Thyroid gland (tissue), 4 donors: ENCODE results near the gene NUB1. TPM values are rescaled to one million over a fixed set of nuclear protein-coding genes. Genes with fewer than 3 reads are reported as not detected.

Experiments
- DNase-seq, 2 donors: peaks; one replicate each; pipeline ENCODE4 v3.0.0-alpha.2; 2019
- H3K27ac ChIP-seq, 3 donors: fragments of 200-600 bp; sonication (generic); 1 replicate in 2 of 3; 2 replicates in 1 of 3; pipeline ENCODE4 v1.5.1; 2016 to 2019; ENCODE audit warnings: mild to moderate bottlenecking in 1 of 3, moderate library complexity in 1 of 3
- H3K27me3 ChIP-seq: fragments of 200-600 bp; sonication (generic); one replicate; pipeline ENCODE4 v1.5.1; 2019
- H3K36me3 ChIP-seq, 2 donors: fragments of 200-600 bp; sonication (generic); one replicate each; pipeline ENCODE4 v1.5.1; 2016 to 2019
- H3K4me1 ChIP-seq, 2 donors: fragments of 200-600 bp; sonication (generic); one replicate each; pipeline ENCODE4 v1.5.1; 2017 to 2019
- H3K4me3 ChIP-seq, 3 donors: fragments of 200-600 bp; sonication (generic); replicated peaks in 1 of 3; 1 replicate in 2 of 3; 2 replicates in 1 of 3; pipeline ENCODE4 v1.5.1; 2016; ENCODE audit warnings: mild to moderate bottlenecking in 1 of 3
- H3K9me3 ChIP-seq: fragments of 200-600 bp; sonication (generic); one replicate; pipeline ENCODE4 v1.5.1; 2017
- POLR2A ChIP-seq, 2 donors: fragments of 450-650 bp; IDR thresholded peaks; one replicate each; pipeline ENCODE4 v1.6.1; 2017; ENCODE audit warnings: antibody characterized with exemption in 2 of 2, mild to moderate bottlenecking in 2 of 2, moderate library complexity in 1 of 2
- WGBS, 2 donors: methylation state at CpG; one replicate each; pipeline ENCODE4 v1.1.5; 2017; 5-methylcytosine and 5-hydroxymethylcytosine counted together
- intact Hi-C: fragments of 100-400 bp; cut with DNase I; formaldehyde crosslinking; loops from one replicate; pipeline ENCODE4 v1.15.1; 2023
- total RNA-seq, 4 donors: library from RNA; depleted of rRNA; stranded (reverse); fragments of >200 nt; gene quantifications; one replicate each; pipeline ENCODE4 v1.2.3, GENCODE V29; 2016
- TF ChIP-seq, protein P1 (sequence below), 6 experiments: fragments of 200-600 bp in 3 of 6; fragments of 450-650 bp in 3 of 6; sonication (generic) in 3 of 6; IDR thresholded peaks; one replicate each; pipeline ENCODE4 v1.5.1; 2016 to 2019; ENCODE audit warnings: antibody characterized with exemption in 6 of 6, mild to moderate bottlenecking in 2 of 6, inconsistent platforms in 1 of 6, moderate library complexity in 1 of 6

NUB1 gene
- total RNA-seq, 4 donors from 2014 or later, result 56.9 to 75.5 (median 71.4) TPM

DNA sequence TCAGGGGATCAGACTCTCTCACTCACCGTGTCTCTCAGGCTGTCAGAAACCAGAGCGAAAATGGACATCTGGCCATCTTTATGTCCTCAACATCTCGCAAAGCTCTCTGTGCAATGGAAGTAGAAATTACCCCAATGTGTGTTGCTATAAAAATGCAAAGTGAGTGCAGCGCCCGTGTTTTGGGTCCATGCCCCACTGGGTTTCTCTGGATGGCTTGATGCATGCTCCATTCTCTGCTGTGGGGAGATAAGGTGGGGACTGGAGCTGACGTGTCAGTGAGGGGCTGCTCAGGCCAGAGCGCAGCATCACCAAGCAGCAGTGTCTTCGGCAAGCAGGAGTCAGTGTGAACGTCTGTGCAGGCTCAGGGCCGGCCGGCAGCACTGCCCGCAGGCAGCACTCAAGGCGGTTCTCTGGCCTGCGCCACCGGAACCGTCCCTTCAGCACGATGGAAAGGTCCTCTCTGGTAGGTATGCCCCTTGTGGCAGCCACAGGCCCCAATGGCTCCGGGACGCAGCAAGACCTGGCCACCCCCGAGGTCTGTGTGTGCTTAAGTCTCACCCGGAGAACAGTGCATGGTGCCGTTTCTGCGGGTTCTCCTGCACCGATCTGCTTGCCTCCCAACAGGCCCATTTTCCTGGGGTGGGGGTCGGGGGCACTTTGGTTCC lies 38.1 kb downstream of the NUB1 start:
- Histone ChIP-seq H3K4me3 (no peak overlapping the region), H3K9me3 (no peaks in the 10 kb centered on the region), H3K27me3 (no peaks in the 10 kb centered on the region), H3K36me3 (peaks cover 27 to 30% of the 10 kb centered on the region in 2 donors), H3K27ac (no peak overlapping the region), H3K4me1 (peaks cover 0 to 10% of the 10 kb centered on the region in 2 donors)
- WGBS, 2 donors, result 94 to 95% methylated on average over 8 to 14 of the region's 25 CpGs
- intact Hi-C loops, result loop anchor here (10.0 kb wide), 1 partner anchor 385 kb away; no protein-coding TSS in a partner anchor
- TF ChIP-seq POLR2A (IDR thresholded peaks at IDR 0.05), result no peak
- TF ChIP-seq, protein P1, sequence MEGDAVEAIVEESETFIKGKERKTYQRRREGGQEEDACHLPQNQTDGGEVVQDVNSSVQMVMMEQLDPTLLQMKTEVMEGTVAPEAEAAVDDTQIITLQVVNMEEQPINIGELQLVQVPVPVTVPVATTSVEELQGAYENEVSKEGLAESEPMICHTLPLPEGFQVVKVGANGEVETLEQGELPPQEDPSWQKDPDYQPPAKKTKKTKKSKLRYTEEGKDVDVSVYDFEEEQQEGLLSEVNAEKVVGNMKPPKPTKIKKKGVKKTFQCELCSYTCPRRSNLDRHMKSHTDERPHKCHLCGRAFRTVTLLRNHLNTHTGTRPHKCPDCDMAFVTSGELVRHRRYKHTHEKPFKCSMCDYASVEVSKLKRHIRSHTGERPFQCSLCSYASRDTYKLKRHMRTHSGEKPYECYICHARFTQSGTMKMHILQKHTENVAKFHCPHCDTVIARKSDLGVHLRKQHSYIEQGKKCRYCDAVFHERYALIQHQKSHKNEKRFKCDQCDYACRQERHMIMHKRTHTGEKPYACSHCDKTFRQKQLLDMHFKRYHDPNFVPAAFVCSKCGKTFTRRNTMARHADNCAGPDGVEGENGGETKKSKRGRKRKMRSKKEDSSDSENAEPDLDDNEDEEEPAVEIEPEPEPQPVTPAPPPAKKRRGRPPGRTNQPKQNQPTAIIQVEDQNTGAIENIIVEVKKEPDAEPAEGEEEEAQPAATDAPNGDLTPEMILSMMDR (IDR thresholded peaks at IDR 0.05), result no peak
- DNase-seq, result no peak

- Histone ChIP-seq H3K27ac (no peak overlapping the region), H3K36me3 (peaks cover 27 to 28% of the 10 kb centered on the region in 2 donors), H3K9me3 (no peaks in the 10 kb centered on the region), H3K4me1 (peaks cover 0 to 10% of the 10 kb centered on the region in 2 donors), H3K4me3 (no peak overlapping the region), H3K27me3 (no peaks in the 10 kb centered on the region)
- TF ChIP-seq POLR2A (IDR thresholded peaks at IDR 0.05), result no peak
- TF ChIP-seq, protein P1 (IDR thresholded peaks at IDR 0.05), result no peak
- WGBS, 2 donors, result 87 to 89% methylated on average over 17 to 26 of the region's 32 CpGs
- no peak for DNase-seq
- intact Hi-C loops, result loop anchor here (10.0 kb wide), 1 partner anchor 384 kb away; no protein-coding TSS in a partner anchor
Observed at GRCh38 chr7:151380199-151381097, 38.8 kb downstream of the NUB1 start.

DNA sequence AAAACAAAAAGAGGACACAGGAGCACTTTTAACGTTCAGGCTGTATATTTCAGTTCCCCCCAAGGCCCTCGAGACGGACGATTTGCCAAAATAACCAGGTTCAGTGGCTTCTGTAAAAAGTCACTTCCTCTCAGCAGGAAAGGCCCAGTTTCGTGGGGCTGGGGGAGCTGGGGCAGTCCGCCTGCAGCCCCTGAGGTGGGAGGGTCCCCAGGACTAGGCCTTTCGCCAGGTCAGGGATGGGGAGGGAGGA lies 39.4 kb downstream of the NUB1 start:
- H3K4me1 ChIP-seq, result peaks cover 2 to 13% of the 10 kb centered on the region in 2 donors
- no peaks in the 10 kb centered on the region for H3K9me3 ChIP-seq
- 50 to 74% methylated on average over 3 to 7 of the region's 7 CpGs for WGBS, 2 donors
- no peak overlapping the region for H3K4me3 ChIP-seq
- DNase-seq, result no peak
- no peak overlapping the region for H3K27ac ChIP-seq
- peaks cover 23% of the 10 kb centered on the region in 2 donors for H3K36me3 ChIP-seq
- intact Hi-C loops, result loop anchor here (10.0 kb wide), 1 partner anchor 384 kb away; no protein-coding TSS in a partner anchor
- TF ChIP-seq, protein P1 (IDR thresholded peaks at IDR 0.05), result no peak
- no peak for TF ChIP-seq POLR2A (IDR thresholded peaks at IDR 0.05)
- H3K27me3 ChIP-seq, result no peaks in the 10 kb centered on the region

- H3K4me3 ChIP-seq, result no peak overlapping the region
- 61% methylated on average over 3 to 28 of the region's 83 CpGs for WGBS, 2 donors
- no peak for TF ChIP-seq POLR2A (IDR thresholded peaks at IDR 0.05)
- TF ChIP-seq, protein P1 (IDR thresholded peaks at IDR 0.05), result no peak
- no peak for DNase-seq
- intact Hi-C loops, result loop anchor here (10.0 kb wide), 1 partner anchor 383 kb away; no protein-coding TSS in a partner anchor
- peaks cover 7 to 18% of the 10 kb centered on the region in 2 donors for H3K4me1 ChIP-seq
- no peaks in the 10 kb centered on the region for H3K27me3 ChIP-seq
- H3K9me3 ChIP-seq, result no peaks in the 10 kb centered on the region
- no peak overlapping the region for H3K27ac ChIP-seq
- H3K36me3 ChIP-seq, result peaks cover 18% of the 10 kb centered on the region in 2 donors
Observed at GRCh38 chr7:151381348-151382078, 39.9 kb downstream of the NUB1 start.
